ENCODE measurements around the gene GPR37L1. TPM values are rescaled to one million over a fixed set of nuclear protein-coding genes. Genes with fewer than 3 reads are reported as not detected.
"Not testable (repeated sequence)": the region's sequence is repeated elsewhere in the genome, so short reads cannot be mapped to it uniquely, and the experiment has no call there.

The GPR37L1 gene
- total RNA-seq, 2 experiments from 2014 or later: not detected

DNA sequence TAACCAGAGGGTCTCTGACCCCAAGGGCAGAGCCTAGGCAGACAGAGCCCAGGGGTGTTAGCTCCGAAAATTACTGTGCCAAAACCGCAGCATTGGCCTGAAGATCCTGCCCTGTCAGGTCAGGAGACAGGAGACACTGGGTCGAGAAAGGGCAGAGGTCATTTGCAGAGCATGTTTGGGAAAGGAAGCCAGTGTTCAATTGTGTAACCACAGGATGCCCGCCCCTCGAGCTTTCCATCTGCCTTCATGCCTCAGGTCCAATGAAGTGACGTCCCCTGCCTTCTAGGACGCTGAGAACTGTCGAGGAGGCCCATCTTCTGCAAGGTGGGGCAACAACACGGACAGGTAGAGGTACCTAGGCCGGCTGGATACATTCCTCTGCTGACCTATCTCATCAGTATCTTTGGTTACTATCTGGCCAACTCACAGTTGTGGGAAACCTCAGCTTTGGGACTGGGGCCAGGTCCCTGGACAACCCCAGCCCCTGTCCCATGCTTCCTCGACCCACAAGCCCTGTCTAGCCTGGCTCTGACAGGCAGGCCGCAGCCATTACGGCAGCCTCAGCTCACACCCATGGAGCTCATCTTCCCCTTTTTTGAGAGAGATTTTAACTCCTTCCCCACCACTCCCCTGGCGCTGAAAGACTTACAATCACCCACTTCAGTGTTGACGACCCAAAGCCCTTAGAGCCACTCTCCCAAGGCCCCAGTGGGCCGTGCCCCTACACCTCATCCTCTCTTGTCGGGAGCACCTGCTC is 20.5 kb downstream of the GPR37L1 start:
- peaks cover 31% of the 10 kb centered on the region for H3K4me1 Mint-ChIP-seq (ENCODE audit: low read depth)
- CTCF ChIA-PET: interaction anchor here (0.6 to 6.4 kb wide), 8 partner anchors 8 to 247 kb away, joined by 3 to 39 read pairs (median 5); partner anchors contain the start of genes ELF3 and PTPN7
- ATAC-seq (peak; percentile 31), DNase-seq (peak; percentile 41)
- no peaks in the 10 kb centered on the region for H3K27me3 Mint-ChIP-seq (ENCODE audit: low read depth)
- POLR2A ChIA-PET: interaction anchor here (0.6 to 8.4 kb wide), 4 partner anchors 8 to 933 kb away, joined by 3 to 103 read pairs (median 4); partner anchors contain the start of gene PTPN7
- H3K36me3 Mint-ChIP-seq (ENCODE audit: low read depth): peaks cover 22% of the 10 kb centered on the region
- no peaks in the 10 kb centered on the region for H3K9me3 Mint-ChIP-seq (ENCODE audit: insufficient read depth)
- H3K4me3 Mint-ChIP-seq: peak overlapping the region; percentile 98
- H3K27ac Mint-ChIP-seq: peak overlapping the region; percentile 94

- H3K36me3 Mint-ChIP-seq (ENCODE audit: low read depth): peaks cover 26% of the 10 kb centered on the region
- peak; percentile 34 for DNase-seq
- peak overlapping the region; percentile 98 for H3K4me3 Mint-ChIP-seq
- CTCF ChIA-PET: interaction anchor here (1.2 to 6.4 kb wide), 6 partner anchors 9 to 248 kb away, joined by 3 to 39 read pairs (median 12); partner anchors contain the start of gene PTPN7
- ATAC-seq: peak; percentile 65
- H3K4me1 Mint-ChIP-seq (ENCODE audit: low read depth): peaks cover 30% of the 10 kb centered on the region
- no peaks in the 10 kb centered on the region for H3K9me3 Mint-ChIP-seq (ENCODE audit: insufficient read depth)
- H3K27ac Mint-ChIP-seq: peak overlapping the region; percentile 94
- POLR2A ChIA-PET: interaction anchor here (1.1 to 8.4 kb wide), 4 partner anchors 9 to 22 kb away, joined by 3 to 103 read pairs (median 4); partner anchors contain the start of gene PTPN7
- H3K27me3 Mint-ChIP-seq (ENCODE audit: low read depth): no peaks in the 10 kb centered on the region
These were observed 21.2 kb downstream of the GPR37L1 start for GRCh38 chr1:202143768-202144401.

DNA sequence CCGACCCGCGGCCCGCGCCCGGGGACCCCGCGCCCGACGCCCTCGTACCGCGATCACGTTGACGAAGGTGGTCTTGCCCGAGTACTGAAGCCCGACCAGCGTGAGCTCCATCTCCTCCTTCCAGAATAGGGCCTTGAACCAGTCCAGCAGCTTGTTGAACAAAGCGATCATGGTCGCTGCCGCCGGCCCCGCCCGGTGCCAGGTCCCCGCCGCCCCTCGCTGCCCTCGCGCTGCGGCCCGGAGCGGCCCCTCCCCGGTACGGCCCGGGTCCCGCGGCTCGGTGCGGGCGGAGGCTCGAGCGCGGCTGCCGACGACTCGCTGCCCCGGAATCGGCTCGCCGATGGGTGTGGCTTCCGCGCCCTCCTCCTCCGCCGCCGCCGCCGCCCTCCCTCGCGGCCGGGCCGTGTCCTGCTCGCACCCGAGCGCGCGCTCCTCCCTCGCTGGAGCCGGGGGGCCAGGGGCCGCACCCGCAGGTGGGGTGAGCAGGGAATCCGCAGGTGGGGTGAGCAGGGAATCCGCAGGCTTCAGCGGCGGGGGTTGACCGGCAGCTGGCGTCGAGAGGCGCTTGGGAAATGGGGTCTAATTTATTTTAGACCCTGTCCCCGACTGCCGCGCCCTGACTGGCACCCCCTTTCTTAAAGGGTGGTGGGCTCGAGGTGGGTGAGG is 21.8 kb downstream of the GPR37L1 start, which contains the start of gene ARL8A:
TSS of gene ARL8A (minus strand) at position 336 of the 666 bp plus-strand sequence. CDS start at position 171, 165 bp downstream.
- ChIA-PET CTCF (interaction anchor here (1.5 to 6.4 kb wide), 4 partner anchors 10 to 248 kb away, joined by 3 to 39 read pairs (median 19); partner anchors contain the start of gene PTPN7), POLR2A (interaction anchor here (1.1 to 8.4 kb wide), 2 partner anchors 15 to 21 kb away, joined by 3 to 103 read pairs; partner anchors contain the start of gene PTPN7)
- Mint-ChIP-seq H3K36me3 (ENCODE audit: low read depth) (peaks cover 32% of the 10 kb centered on the region), H3K4me1 (ENCODE audit: low read depth) (peaks cover 28% of the 10 kb centered on the region), H3K4me3 (peak within 1 kb of the TSS; percentile 98), H3K9me3 (ENCODE audit: insufficient read depth) (no peaks in the 10 kb centered on the region), H3K27me3 (ENCODE audit: low read depth) (no peaks in the 10 kb centered on the region), H3K27ac (peak within 1 kb of the TSS; percentile 94)
- DNase-seq (peak; percentile 74), ATAC-seq (peak; percentile 85)

GRCh38 chr1:202145068-202145743 is 22.5 kb downstream of the GPR37L1 start:
- Mint-ChIP-seq H3K4me1 (ENCODE audit: low read depth) (peaks cover 29% of the 10 kb centered on the region), H3K9me3 (ENCODE audit: insufficient read depth) (no peaks in the 10 kb centered on the region), H3K36me3 (ENCODE audit: low read depth) (peaks cover 33% of the 10 kb centered on the region), H3K4me3 (peak overlapping the region; percentile 74), H3K27ac (peak overlapping the region; percentile 89), H3K27me3 (ENCODE audit: low read depth) (no peaks in the 10 kb centered on the region)
- DNase-seq (peak; percentile 49), ATAC-seq (peak; percentile 22)
- POLR2A ChIA-PET: interaction anchor here (1.1 to 8.4 kb wide), 2 partner anchors 14 to 20 kb away, joined by 3 to 103 read pairs; partner anchors contain the start of gene PTPN7
- CTCF ChIA-PET: interaction anchor here (1.6 to 6.4 kb wide), 5 partner anchors 10 to 16 kb away, joined by 4 to 39 read pairs (median 19); partner anchors contain the start of gene PTPN7

DNA sequence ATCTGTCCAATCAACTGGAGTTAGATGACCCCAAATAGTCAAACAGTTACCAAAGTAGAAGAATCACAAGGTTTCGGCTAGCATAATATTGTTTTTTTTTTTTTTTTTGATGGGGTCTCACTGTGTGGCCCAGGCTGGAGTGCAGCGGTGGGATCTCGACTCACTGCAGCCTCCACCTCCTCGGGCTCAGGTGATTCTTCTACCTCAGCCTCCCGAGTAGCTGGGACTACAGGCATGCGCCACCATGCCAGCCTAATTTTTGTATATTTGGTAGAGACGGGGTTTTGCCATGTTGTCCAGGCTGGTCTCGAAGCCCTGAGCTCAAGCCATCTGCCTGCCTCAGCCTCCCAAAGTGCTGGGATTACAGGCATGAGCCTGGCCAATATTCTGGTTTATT is 23.0 kb downstream of the GPR37L1 start:
- CTCF ChIA-PET: interaction anchor here (1.6 to 6.4 kb wide), 3 partner anchors 11 to 16 kb away, joined by 4 to 39 read pairs (median 16); partner anchors contain the start of gene PTPN7
- Mint-ChIP-seq H3K4me3 (peak overlapping the region; percentile 74), H3K36me3 (ENCODE audit: low read depth) (peaks cover 33% of the 10 kb centered on the region), H3K27ac (peak overlapping the region; percentile 89), H3K4me1 (ENCODE audit: low read depth) (peaks cover 31% of the 10 kb centered on the region)
- not testable (repeated sequence) for ATAC-seq; H3K27me3 Mint-ChIP-seq (ENCODE audit: low read depth); H3K9me3 Mint-ChIP-seq (ENCODE audit: insufficient read depth); DNase-seq
- POLR2A ChIA-PET: interaction anchor here (0.8 to 8.4 kb wide), 2 partner anchors 11 to 14 kb away, joined by 3 to 103 read pairs; partner anchors contain the start of gene PTPN7

DNA sequence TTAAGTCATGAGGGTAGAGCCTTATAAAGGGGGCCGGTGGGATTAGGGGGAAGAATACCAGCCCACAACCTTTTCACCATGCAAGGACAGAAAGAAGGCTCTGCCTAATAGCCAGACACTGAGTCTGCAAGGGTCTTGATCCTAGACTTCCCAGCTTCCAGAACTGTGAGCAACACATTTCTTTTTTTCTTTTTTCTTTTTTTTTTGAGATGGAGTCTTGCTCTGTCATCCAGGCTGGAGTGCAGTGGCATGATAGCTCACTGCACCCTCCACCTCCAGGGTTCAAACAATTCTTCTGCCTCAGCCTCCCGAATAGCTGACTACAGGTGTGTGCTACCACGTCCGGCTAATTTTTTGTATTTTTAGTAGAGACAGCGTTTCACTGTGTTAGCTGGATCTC is 23.6 kb downstream of the GPR37L1 start:
- ATAC-seq: no peak
- Mint-ChIP-seq H3K4me3 (no peak overlapping the region), H3K27me3 (ENCODE audit: low read depth) (no peaks in the 10 kb centered on the region), H3K4me1 (ENCODE audit: low read depth) (peaks cover 36% of the 10 kb centered on the region), H3K36me3 (ENCODE audit: low read depth) (peaks cover 39% of the 10 kb centered on the region), H3K9me3 (ENCODE audit: insufficient read depth) (no peaks in the 10 kb centered on the region), H3K27ac (peak overlapping the region; percentile 43)
- no peak for DNase-seq
- POLR2A ChIA-PET: interaction anchor here (0.8 to 8.4 kb wide), 2 partner anchors 11 to 13 kb away, joined by 3 to 103 read pairs; partner anchors contain the start of gene PTPN7
- CTCF ChIA-PET: interaction anchor here (1.6 to 6.4 kb wide), 3 partner anchors 10 to 15 kb away, joined by 4 to 39 read pairs (median 16); partner anchors contain the start of gene PTPN7

DNA sequence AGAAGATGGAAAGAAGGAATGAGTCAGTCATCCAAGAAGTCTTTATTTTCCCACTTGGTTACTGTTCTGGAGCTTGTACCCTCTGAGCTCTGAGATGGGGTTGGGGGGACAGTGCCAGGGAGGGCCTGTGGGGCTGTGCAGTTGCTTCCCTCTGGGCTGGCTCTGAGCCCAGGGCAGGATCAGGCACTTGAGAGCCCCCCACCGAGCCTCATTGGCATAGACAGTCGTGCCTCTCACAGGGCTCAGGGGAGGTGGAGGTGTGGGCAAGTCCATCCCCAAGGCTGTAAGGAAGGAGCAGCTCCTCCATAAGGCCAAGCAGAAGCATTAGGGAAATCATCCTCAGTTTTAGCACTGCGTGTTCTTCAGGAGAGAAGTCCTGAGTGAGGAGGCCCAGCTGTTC is 24.3 kb downstream of the GPR37L1 start:
- H3K36me3 Mint-ChIP-seq (ENCODE audit: low read depth): peaks cover 42% of the 10 kb centered on the region
- no peak overlapping the region for H3K27ac Mint-ChIP-seq
- H3K4me3 Mint-ChIP-seq: no peak overlapping the region
- DNase-seq: no peak
- H3K27me3 Mint-ChIP-seq (ENCODE audit: low read depth): no peaks in the 10 kb centered on the region
- H3K4me1 Mint-ChIP-seq (ENCODE audit: low read depth): peaks cover 37% of the 10 kb centered on the region
- no peak for ATAC-seq
- ChIA-PET POLR2A (interaction anchor here (8.4 kb wide), 1 partner anchor 12 kb away, joined by 103 read pairs; the partner anchor contains the start of gene PTPN7), CTCF (interaction anchor here (1.6 to 6.4 kb wide), 3 partner anchors 9 to 14 kb away, joined by 4 to 39 read pairs (median 16); partner anchors contain the start of gene PTPN7)
- no peaks in the 10 kb centered on the region for H3K9me3 Mint-ChIP-seq (ENCODE audit: insufficient read depth)

DNA sequence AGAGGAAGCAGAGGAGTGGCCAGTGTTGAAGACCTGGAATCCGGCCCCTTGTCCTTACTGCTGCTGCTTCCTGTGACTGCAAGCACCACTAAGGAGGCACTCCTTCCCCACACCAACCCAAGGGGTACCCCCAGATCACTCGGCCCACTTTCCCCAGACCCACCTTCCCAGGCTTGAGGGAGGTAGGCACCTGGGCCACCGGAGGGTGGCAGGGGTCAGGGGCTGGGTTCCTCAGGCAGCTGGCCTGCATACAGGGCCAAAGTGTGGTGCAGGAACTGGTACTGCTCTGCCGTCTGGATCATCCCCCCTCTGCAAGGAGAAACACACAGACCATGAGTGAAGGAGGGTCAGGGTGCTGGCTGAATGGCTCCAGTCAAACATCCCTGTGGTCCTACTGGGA is 25.7 kb downstream of the GPR37L1 start:
- CTCF ChIA-PET: interaction anchor here (0.9 to 6.4 kb wide), 3 partner anchors 13 to 22 kb away, joined by 3 to 39 read pairs (median 16); partner anchors contain the start of gene PTPN7
- H3K4me3 Mint-ChIP-seq: no peak overlapping the region
- peak overlapping the region; percentile 74 for H3K27ac Mint-ChIP-seq
- peaks cover 55% of the 10 kb centered on the region for H3K36me3 Mint-ChIP-seq (ENCODE audit: low read depth)
- H3K27me3 Mint-ChIP-seq (ENCODE audit: low read depth): no peaks in the 10 kb centered on the region
- DNase-seq (no peak), ATAC-seq (no peak)
- POLR2A ChIA-PET: interaction anchor here (1.5 to 8.4 kb wide), 2 partner anchors 11 to 17 kb away, joined by 3 to 103 read pairs; partner anchors contain the start of gene PTPN7
- H3K4me1 Mint-ChIP-seq (ENCODE audit: low read depth): peaks cover 25% of the 10 kb centered on the region
- no peaks in the 10 kb centered on the region for H3K9me3 Mint-ChIP-seq (ENCODE audit: insufficient read depth)

- Mint-ChIP-seq H3K9me3 (ENCODE audit: insufficient read depth) (no peaks in the 10 kb centered on the region), H3K36me3 (ENCODE audit: low read depth) (peaks cover 59% of the 10 kb centered on the region), H3K4me3 (no peak overlapping the region), H3K4me1 (ENCODE audit: low read depth) (peaks cover 25% of the 10 kb centered on the region), H3K27me3 (ENCODE audit: low read depth) (no peaks in the 10 kb centered on the region), H3K27ac (no peak overlapping the region)
- no peak for DNase-seq
- POLR2A ChIA-PET: interaction anchor here (8.4 kb wide), 1 partner anchor 10 kb away, joined by 103 read pairs; the partner anchor contains the start of gene PTPN7
- no peak for ATAC-seq
- CTCF ChIA-PET: interaction anchor here (1.0 kb wide), 1 partner anchor 35 kb away, joined by 3 read pairs; no protein-coding TSS in a partner anchor
These were observed 26.8 kb downstream of the GPR37L1 start for GRCh38 chr1:202149566-202149965.

- Mint-ChIP-seq H3K4me1 (ENCODE audit: low read depth) (peaks cover 30% of the 10 kb centered on the region), H3K9me3 (ENCODE audit: insufficient read depth) (no peaks in the 10 kb centered on the region), H3K4me3 (no peak overlapping the region), H3K27me3 (ENCODE audit: low read depth) (no peaks in the 10 kb centered on the region), H3K27ac (no peak overlapping the region), H3K36me3 (ENCODE audit: low read depth) (peaks cover 65% of the 10 kb centered on the region)
- no peak for ATAC-seq
- DNase-seq: no peak
- POLR2A ChIA-PET: interaction anchor here (8.4 kb wide), 1 partner anchor 9 kb away, joined by 103 read pairs; the partner anchor contains the start of gene PTPN7
- CTCF ChIA-PET: interaction anchor here (1.0 kb wide), 1 partner anchor 34 kb away, joined by 3 read pairs; no protein-coding TSS in a partner anchor
These were observed 27.5 kb downstream of the GPR37L1 start for GRCh38 chr1:202150187-202150586.
